Activated naive CD8-positive, alpha-beta T cell treated with anti-CD3 and anti-CD28 coated beads, Interleukin-2, amount 50 U/mL, for 16 hours (primary cell): ENCODE measurements around the gene SH3D21.

Experiments
- DNase-seq: peaks from one replicate; pipeline ENCODE4 v3.0.0-alpha.2; 2020; ENCODE audit warnings: low read depth, low spot score

The SH3D21 gene

DNA sequence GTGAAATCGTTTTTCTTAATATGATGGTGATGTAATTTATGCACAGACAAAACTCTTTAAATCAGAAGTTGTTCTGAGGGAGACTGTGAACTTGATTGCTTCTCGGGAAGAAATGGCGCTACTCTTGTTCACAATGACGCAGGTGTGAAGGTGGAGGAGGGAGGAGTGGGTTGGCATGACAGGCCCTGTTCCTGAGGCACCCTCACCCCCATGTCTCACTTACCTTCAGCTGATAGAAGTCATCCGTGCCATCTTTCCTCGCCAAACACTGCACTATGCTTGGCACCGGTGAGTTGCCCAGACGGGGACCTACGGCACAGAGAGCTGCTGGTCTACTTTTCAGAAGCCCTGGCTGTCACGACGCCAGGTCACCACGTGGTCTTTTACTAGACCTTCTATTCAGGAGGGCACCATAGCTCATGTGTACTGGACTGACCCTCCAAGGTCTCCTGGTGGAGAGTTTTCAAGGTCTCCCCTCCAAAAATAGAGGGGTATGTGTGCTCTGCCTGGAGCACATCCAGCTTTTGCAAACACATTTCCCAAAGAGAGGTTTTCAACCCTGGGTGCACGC is 52.4 kb downstream of the SH3D21 start:
- DNase-seq, result no peak

- no peak for DNase-seq
Observed at GRCh38 chr1:36359383-36359782, 53.2 kb downstream of the SH3D21 start.

- DNase-seq, result no peak
Observed at GRCh38 chr1:36359911-36360550, 53.9 kb downstream of the SH3D21 start.

DNA sequence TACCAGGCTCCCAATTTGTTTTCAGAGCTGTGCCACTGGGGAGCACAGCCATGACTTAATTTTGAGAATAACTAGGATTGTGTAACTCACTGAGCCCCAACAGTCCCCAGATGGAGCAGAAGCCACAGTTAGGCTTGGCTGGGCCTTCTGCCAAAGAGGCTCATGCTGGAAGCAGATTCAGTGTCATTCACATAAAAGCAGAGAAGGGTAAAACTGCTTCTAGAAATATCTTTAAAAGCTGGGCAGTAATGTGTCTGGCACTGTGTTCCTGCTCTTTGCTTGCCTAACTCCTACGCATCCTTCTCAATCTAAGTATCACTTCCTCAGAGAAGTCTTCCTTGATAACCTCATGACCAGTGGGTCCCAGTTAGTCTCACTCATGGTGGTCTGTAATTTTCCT is 59.2 kb downstream of the SH3D21 start:
- DNase-seq, result no peak

- no peak for DNase-seq
Observed at GRCh38 chr1:36366091-36366661, 60.0 kb downstream of the SH3D21 start.

DNA sequence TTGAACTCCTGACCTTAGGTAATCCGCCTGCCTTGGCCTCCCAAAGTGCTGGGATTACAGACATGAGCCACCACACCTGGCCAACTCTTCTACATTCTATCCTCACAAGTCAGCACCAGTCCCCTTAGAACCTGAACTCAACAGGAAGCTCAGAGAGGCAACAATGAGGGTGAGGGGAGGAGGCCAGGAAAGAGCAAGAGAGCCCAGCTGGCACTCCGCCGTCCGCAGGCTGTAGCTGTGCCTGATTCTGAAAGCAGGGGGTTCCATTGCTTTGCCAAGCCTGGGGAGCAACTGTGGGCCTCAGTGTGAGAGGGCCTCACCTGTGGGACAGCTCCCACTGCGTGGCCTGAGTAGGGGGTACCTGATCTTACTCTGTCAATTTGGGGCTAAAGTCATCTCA is 60.9 kb downstream of the SH3D21 start:
- DNase-seq, result no peak

DNA sequence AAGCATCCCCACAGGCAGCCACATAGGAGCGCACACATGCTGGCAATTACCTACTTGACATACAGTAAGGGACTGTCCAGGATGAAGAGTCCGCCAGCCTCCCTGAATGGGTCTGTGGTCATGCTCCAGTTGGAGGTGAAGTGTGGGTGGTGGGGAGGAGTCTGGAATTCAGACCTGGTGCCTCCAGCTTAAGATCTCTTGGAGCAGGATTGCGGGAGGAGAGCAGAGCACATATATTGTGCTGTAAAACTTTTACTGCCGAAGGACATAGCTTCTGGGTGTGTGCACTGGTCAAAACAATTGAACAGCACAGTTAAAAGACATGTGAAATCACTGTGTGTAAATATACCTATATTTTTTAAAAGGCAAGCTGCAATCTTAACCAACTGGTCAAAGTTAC is 61.6 kb downstream of the SH3D21 start:
- no peak for DNase-seq

GRCh38 chr1:36369061-36369861 is 63.1 kb downstream of the SH3D21 start:
- peak; percentile 77 for DNase-seq
